ENCODE data around the gene SLCO2B1. TPM values are rescaled to one million over a fixed set of nuclear protein-coding genes. Genes with fewer than 3 reads are reported as not detected.

The SLCO2B1 gene
- total RNA-seq, 1 donor = not detected

DNA sequence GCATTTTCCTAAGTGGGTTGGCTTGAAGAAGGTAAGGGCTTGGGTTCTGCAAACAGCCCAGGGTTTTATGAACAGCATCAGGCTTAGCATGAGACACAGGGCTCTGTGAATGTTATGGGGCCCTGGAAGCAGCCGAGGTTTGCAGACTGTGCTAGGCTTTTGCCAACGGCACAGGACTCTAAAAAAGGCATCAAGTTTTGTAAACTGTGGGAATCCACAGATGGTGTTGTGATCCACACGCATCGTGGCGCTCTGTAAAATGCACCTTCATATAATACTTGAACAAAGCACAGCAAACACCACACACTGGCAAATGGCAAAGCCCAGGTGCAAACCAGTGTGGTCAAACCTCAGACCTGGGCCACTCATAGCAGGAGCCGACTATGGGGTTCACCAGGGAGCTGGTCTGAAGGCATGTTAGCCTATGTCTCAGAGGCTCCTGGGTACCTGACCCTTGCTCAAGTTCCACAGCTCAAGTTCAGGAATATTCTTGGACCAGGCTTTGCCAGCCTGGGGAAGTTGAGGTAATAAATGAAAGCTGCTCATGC is 2.4 kb upstream of the SLCO2B1 start:
- TF ChIP-seq, protein P1, sequence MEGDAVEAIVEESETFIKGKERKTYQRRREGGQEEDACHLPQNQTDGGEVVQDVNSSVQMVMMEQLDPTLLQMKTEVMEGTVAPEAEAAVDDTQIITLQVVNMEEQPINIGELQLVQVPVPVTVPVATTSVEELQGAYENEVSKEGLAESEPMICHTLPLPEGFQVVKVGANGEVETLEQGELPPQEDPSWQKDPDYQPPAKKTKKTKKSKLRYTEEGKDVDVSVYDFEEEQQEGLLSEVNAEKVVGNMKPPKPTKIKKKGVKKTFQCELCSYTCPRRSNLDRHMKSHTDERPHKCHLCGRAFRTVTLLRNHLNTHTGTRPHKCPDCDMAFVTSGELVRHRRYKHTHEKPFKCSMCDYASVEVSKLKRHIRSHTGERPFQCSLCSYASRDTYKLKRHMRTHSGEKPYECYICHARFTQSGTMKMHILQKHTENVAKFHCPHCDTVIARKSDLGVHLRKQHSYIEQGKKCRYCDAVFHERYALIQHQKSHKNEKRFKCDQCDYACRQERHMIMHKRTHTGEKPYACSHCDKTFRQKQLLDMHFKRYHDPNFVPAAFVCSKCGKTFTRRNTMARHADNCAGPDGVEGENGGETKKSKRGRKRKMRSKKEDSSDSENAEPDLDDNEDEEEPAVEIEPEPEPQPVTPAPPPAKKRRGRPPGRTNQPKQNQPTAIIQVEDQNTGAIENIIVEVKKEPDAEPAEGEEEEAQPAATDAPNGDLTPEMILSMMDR (IDR thresholded peaks at IDR 0.05; ENCODE audit: insufficient read depth, low read depth, low read length) = no peak
- DNase-seq (ENCODE audit: low read depth) = no peak
- H3K4me3 ChIP-seq (ENCODE audit: low read depth, low read length) = no peak overlapping the region

DNA sequence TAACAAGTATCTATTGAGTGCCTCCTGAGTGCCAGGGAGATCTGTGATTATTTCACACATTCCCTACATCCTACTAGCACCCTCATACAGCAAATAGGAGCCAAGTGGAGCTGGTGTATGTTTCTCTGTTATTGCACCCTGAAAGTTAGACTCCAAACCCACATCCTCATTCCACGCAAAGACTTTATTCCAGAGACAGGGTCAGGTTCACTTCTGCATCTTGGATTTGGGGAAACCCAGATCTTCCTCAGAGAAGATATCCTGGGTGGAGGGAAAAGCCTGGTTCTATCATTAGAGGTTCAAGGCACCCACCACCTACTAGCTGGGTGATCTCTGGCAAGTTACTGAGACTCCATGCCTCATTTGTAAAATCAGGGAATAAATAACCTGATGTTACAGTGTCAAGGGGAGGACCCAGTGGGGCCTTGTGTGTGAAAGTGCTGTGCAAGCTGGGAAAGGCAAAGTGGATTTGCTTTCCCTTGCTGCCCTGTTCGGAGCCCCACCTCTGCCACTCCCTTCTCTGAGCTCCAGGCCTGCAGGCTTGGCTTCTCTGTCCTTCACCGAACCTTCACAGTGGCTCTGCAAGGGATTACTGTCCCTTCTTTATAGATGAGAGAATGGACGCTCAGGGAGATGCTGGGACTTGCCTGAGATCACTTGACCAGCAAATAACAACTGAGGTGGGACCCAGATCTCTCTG is 991 bp upstream of the SLCO2B1 start:
- no peak for DNase-seq (ENCODE audit: low read depth)
- TF ChIP-seq, protein P1 (IDR thresholded peaks at IDR 0.05; ENCODE audit: insufficient read depth, low read depth, low read length) = no peak
- no peak overlapping the region for H3K4me3 ChIP-seq (ENCODE audit: low read depth, low read length)

DNA sequence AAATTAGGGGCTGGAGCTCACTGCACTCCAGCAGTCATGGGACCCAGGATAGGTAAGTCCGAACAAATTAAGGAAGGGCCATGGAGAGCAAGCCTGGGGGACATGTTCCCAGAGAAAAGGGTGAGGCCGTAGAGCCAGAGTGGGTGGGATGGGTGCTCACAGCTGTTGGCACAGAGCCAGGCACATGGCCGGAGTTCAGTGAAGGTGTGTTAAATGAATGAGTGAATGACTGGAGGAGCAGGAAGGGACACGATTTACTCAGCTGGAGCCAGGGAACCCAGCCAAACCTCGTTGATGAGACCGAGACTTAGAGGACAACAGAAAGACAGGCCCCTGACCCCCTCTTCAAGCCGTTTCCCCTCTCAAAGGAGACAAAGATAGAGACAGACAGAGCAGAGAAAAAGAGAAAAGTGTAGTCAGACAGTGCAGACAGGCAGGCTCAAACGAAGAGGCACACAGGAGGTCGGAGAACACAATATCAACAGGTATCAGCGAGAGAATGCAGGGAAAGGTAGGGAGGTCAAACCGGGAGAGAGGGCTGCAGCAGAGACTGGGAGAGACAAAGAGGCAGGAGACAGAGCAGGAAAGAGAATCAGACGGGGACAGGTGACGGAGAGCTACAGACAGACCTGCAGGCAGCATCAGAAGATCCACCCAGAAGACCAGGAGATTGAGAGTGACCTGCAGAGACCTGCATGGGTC is 590 bp downstream of the SLCO2B1 start:
- TF ChIP-seq, protein P1 (IDR thresholded peaks at IDR 0.05; ENCODE audit: insufficient read depth, low read depth, low read length) = no peak
- H3K4me3 ChIP-seq (ENCODE audit: low read depth, low read length) = no peak overlapping the region

GRCh38 chr11:75152090-75152489 is 1.2 kb downstream of the SLCO2B1 start:
- DNase-seq (ENCODE audit: low read depth) = no peak
- H3K4me3 ChIP-seq (ENCODE audit: low read depth, low read length) = no peak overlapping the region
- TF ChIP-seq, protein P1 (IDR thresholded peaks at IDR 0.05; ENCODE audit: insufficient read depth, low read depth, low read length) = no peak

More for the DNA sequence above, 590 bp downstream of the SLCO2B1 start:
- DNase-seq (ENCODE audit: low read depth) = no peak

DNA sequence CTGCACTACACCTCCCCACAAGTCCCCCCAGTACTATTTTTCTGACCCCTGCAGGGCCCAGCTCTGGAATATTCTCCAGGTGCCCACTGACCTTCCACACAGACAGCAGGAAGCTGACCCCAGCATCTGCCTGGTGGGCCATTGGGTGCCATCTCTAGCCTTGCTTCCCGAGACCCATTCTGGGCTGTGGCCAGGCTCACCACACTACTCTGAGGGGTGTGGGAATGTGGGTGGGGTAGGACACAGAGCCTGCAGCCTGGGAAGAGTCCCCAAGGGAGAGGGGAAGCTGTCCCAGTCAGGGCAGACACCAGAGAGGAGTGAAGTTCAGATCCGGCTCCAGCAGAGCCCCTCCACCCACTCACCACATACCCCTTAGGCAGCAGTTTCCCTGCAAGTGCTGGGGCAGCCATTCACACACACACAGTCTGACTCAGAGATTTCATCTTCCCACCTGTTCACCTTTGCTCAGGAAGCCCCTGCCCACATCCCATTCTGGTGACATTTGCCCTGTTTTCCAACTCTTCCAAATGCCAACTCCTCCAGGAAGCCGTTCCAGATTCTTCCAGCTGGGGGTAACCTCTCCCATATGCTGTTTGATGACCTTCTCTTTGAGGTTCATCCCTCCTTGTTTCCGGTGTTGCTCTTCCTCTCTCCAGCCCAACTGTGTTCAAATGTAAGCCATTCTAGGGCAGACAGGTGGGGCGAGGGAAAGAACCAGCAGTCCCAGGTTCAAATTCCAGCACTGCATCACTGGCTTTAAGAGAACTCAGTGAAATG is 1.9 kb downstream of the SLCO2B1 start:
- TF ChIP-seq, protein P1 (IDR thresholded peaks at IDR 0.05; ENCODE audit: insufficient read depth, low read depth, low read length) = no peak
- no peak overlapping the region for H3K4me3 ChIP-seq (ENCODE audit: low read depth, low read length)
- DNase-seq (ENCODE audit: low read depth) = no peak

GRCh38 chr11:75154646-75155569 is 4.0 kb downstream of the SLCO2B1 start:
- TF ChIP-seq, protein P1 (IDR thresholded peaks at IDR 0.05; ENCODE audit: insufficient read depth, low read depth, low read length) = no peak
- H3K4me3 ChIP-seq (ENCODE audit: low read depth, low read length) = no peak overlapping the region
- DNase-seq (ENCODE audit: low read depth) = no peak

All from fibroblast of villous mesenchyme (primary cell).